A549 (cell line): ENCODE data around the gene RBMXL2. TPM values are rescaled to one million over a fixed set of nuclear protein-coding genes. Genes with fewer than 3 reads are reported as not detected.

Experiments used
- ATAC-seq, 2 experiments: fragments of 200-7000 bp in 1 of 2; fragments of >200 bp in 1 of 2; cut with Nextera tagmentation in 1 of 2; cut with Tn5 transposase in 1 of 2; 3 replicates each; pipeline versions ENCODE4 v1.8.0 to v1.9.1; 2018 to 2020; ENCODE audit warnings: mild to moderate bottlenecking in 1 of 2, moderate library complexity in 1 of 2
- CTCF ChIA-PET: fragments of 300-600 bp; sonication (Branson Sonifier 250); formaldehyde crosslinking; extraction: SDS; loops from one replicate; lab custom pipeline; 2021; ENCODE audit warnings: antibody characterized with exemption, inconsistent platforms; lab: Yijun Ruan, JAX
- POLR2A ChIA-PET: fragments of 350-600 bp; formaldehyde crosslinking; extraction: SDS; loops from one replicate; lab custom pipeline; 2021; ENCODE audit warnings: antibody characterized with exemption, inconsistent platforms; lab: Yijun Ruan, JAX
- DNase-seq, 2 experiments: peaks; one replicate each; pipeline versions ENCODE4 v3.0.0 to v3.0.0-alpha.2; 2011 to 2016; ENCODE audit warnings: low read depth in 1 of 2, low spot score in 1 of 2
- FAIRE-seq: peaks from 2 replicates; lab custom pipeline; 2011; peaks lifted over from hg19 to GRCh38; lab: Jason Lieb, UNC
- H3K27ac ChIP-seq, 2 experiments: fragments of >200 bp; sonication (Bioruptor Twin); formaldehyde crosslinking; 3 replicates each; pipeline ENCODE4 v1.5.1; 2016 to 2017
- H3K4me1 ChIP-seq: fragments of >200 bp; sonication (Bioruptor Twin); formaldehyde crosslinking; 3 replicates; pipeline ENCODE4 v1.6.1; 2016
- H3K4me2 ChIP-seq: fragments of >200 bp; sonication (Bioruptor Twin); formaldehyde crosslinking; 3 replicates; pipeline ENCODE4 v1.6.1; 2016
- H3K4me3 ChIP-seq: fragments of >200 bp; sonication (Bioruptor Twin); formaldehyde crosslinking; 3 replicates; pipeline ENCODE4 v1.5.1; 2016
- H3K9me3 ChIP-seq: fragments of >200 bp; sonication (Bioruptor Twin); formaldehyde crosslinking; 3 replicates; pipeline ENCODE4 v1.6.1; 2016
- BCL3 ChIP-seq: fragments of >200 bp; sonication (Bioruptor Twin); formaldehyde crosslinking; IDR thresholded peaks from 3 replicates; pipeline ENCODE4 v1.6.1; 2016
- CBX2 ChIP-seq: fragments of 200-600 bp; sonication (generic); IDR thresholded peaks from 2 replicates; pipeline ENCODE4 v1.6.1; 2016; ENCODE audit warnings: low read depth, mild to moderate bottlenecking, borderline replicate concordance
- CTCF ChIP-seq: fragments of >200 bp; sonication (Bioruptor Twin); formaldehyde crosslinking; IDR thresholded peaks from 3 replicates; pipeline ENCODE4 v1.5.1; 2016
- E2F6 ChIP-seq: IDR thresholded peaks from 2 replicates; pipeline ENCODE4 v1.6.1; 2012; ENCODE audit warnings: low read depth, borderline replicate concordance
- FOSB ChIP-seq: fragments of 250-450 bp; sonication (Bioruptor Pico); IDR thresholded peaks from 2 replicates; pipeline ENCODE4 v1.5.0; 2020; ENCODE audit warnings: mild to moderate bottlenecking, moderate library complexity
- FOSL2 ChIP-seq, 2 experiments: fragments of 450-650 bp in 1 of 2; fragments of >200 bp in 1 of 2; sonication (Bioruptor Twin) in 1 of 2; formaldehyde crosslinking; IDR thresholded peaks; 2 replicates each; pipeline versions ENCODE4 v1.5.0 to v1.6.1; 2016 to 2020; ENCODE audit warnings: mild to moderate bottlenecking in 1 of 2, moderate library complexity in 1 of 2
- GATA3 ChIP-seq: IDR thresholded peaks from 2 replicates; pipeline ENCODE4 v1.6.1; 2012; ENCODE audit warnings: borderline replicate concordance
- HES2 ChIP-seq: fragments of >200 bp; sonication (Bioruptor Twin); formaldehyde crosslinking; IDR thresholded peaks from 2 replicates; pipeline ENCODE4 v1.6.1; 2016
- HOXB5 ChIP-seq: fragments of 250-450 bp; sonication (Bioruptor Pico); IDR thresholded peaks from 2 replicates; pipeline ENCODE4 v1.5.0; 2020; ENCODE audit warnings: mild to moderate bottlenecking, moderate library complexity
- JUNB ChIP-seq: fragments of >200 bp; sonication (Bioruptor Twin); formaldehyde crosslinking; IDR thresholded peaks from 2 replicates; pipeline ENCODE4 v1.6.1; 2016
- KDM1A ChIP-seq: fragments of 200-600 bp; sonication (generic); IDR thresholded peaks from 2 replicates; pipeline ENCODE4 v1.6.1; 2016; ENCODE audit warnings: low read depth, mild to moderate bottlenecking
- MAZ ChIP-seq: fragments of 150-350 bp; IDR thresholded peaks from 2 replicates; pipeline ENCODE4 v1.6.1; 2014; ENCODE audit warnings: antibody characterized with exemption, low read depth, low read length, borderline replicate concordance
- MYC ChIP-seq: IDR thresholded peaks from 2 replicates; pipeline ENCODE4 v1.6.1; 2012; ENCODE audit warnings: mild to moderate bottlenecking, inconsistent platforms, low read length, improper control_type of control experiment, borderline replicate concordance
- PBX3 ChIP-seq: IDR thresholded peaks from 2 replicates; pipeline ENCODE4 v1.6.1; 2012
- PHF8 ChIP-seq: fragments of 200-600 bp; sonication (generic); IDR thresholded peaks from 2 replicates; pipeline ENCODE4 v1.6.1; 2016; ENCODE audit warnings: low read depth, mild to moderate bottlenecking, antibody characterized with exemption, moderate library complexity, borderline replicate concordance
- POLR2A ChIP-seq: IDR thresholded peaks from 2 replicates; pipeline ENCODE4 v1.6.1; 2012; ENCODE audit warnings: mild to moderate bottlenecking, low read length
- POLR2AphosphoS2 ChIP-seq: conservative IDR thresholded peaks from 2 replicates; pipeline ENCODE4 v1.6.1; 2012; ENCODE audit warnings: low read length, improper control_type of control experiment, inconsistent platforms
- RARB ChIP-seq: fragments of 250-450 bp; sonication (Bioruptor Pico); IDR thresholded peaks from 2 replicates; pipeline ENCODE4 v1.8.0; 2021; ENCODE audit warnings: mild to moderate bottlenecking, moderate library complexity
- RCOR1 ChIP-seq: fragments of 150-350 bp; IDR thresholded peaks from 2 replicates; pipeline ENCODE4 v1.6.1; 2014; ENCODE audit warnings: antibody characterized with exemption, low read length, low read depth
- RFX5 ChIP-seq: fragments of 450-650 bp; IDR thresholded peaks from 2 replicates; pipeline ENCODE4 v1.7.1; 2014; ENCODE audit warnings: antibody characterized with exemption, mild to moderate bottlenecking, moderate library complexity
- RNF2 ChIP-seq: fragments of 200-600 bp; sonication (generic); IDR thresholded peaks from 2 replicates; pipeline ENCODE4 v1.6.1; 2016; ENCODE audit warnings: low read depth, mild to moderate bottlenecking, antibody characterized with exemption, moderate library complexity, borderline replicate concordance
- SMC3 ChIP-seq: fragments of >200 bp; sonication (Bioruptor Twin); formaldehyde crosslinking; IDR thresholded peaks from 3 replicates; pipeline ENCODE4 v1.6.1; 2018; ENCODE audit warnings: inconsistent platforms
- ZFP36 ChIP-seq: fragments of 450-650 bp; IDR thresholded peaks from 2 replicates; pipeline ENCODE4 v1.6.1; 2014; ENCODE audit warnings: borderline replicate concordance; ENCODE audit not compliant: partially characterized antibody
- ZNF302 ChIP-seq: fragments of 250-450 bp; sonication (Bioruptor Pico); IDR thresholded peaks from 2 replicates; pipeline ENCODE4 v1.9.0; 2021; ENCODE audit warnings: inconsistent platforms, mild to moderate bottlenecking, moderate library complexity
- WGBS: methylation state at CpG from one replicate; pipeline ENCODE4 v1.1.6; 2017; ENCODE audit errors: missing lambda C conversion rate; 5-methylcytosine and 5-hydroxymethylcytosine counted together
- polyA plus RNA-seq, 4 experiments: library from polyadenylated mRNA; depleted of rRNA in 3 of 4; stranded (reverse); fragments of >200 nt; fragmentation: RNase III in 1 of 4; extraction: RNeasy Plus Mini Kit Qiagen cat#74134 plus additional on column Dnase treatment in 1 of 4; gene quantifications; 2 replicates in 3 of 4; 3 replicates in 1 of 4; pipeline ENCODE4 v1.2.3, GENCODE V29; 2011 to 2017

Gene RBMXL2
- polyA plus RNA-seq, 2 of the 4 experiments (the other 2 are of a cell fraction) = not detected

GRCh38 chr11:7080900-7081299 is 7.9 kb upstream of the RBMXL2 start (continued):
- no peak for TF ChIP-seq CTCF
- TF ChIP-seq POLR2AphosphoS2 = no peak
- TF ChIP-seq GATA3 = no peak

- POLR2A ChIA-PET = no interaction called here
- CTCF ChIA-PET = no interaction called here
- Histone ChIP-seq H3K9me3 (no peaks in the 10 kb centered on the region), H3K4me1 (no peaks in the 10 kb centered on the region), H3K27ac (no peak overlapping the region), H3K4me3 (no peak overlapping the region), H3K4me2 (no peak overlapping the region)
- WGBS = 5% methylated on average over 1 of the region's 1 CpG
- ATAC-seq (no peak), FAIRE-seq (no peak), DNase-seq (no peak)
- TF ChIP-seq RFX5 (no peak), PHF8 (no peak), HES2 (no peak), ZNF302 (no peak), FOSB (CRISPR knock-in tag) (no peak), POLR2A (no peak), RARB (CRISPR knock-in tag) (no peak), BCL3 (no peak), KDM1A (no peak), RCOR1 (no peak), MYC (no peak), MAZ (no peak), SMC3 (no peak), E2F6 (no peak), JUNB (no peak), ZFP36 (no peak), CBX2 (no peak), FOSL2 (IDR thresholded peaks at IDR 0.05) (no peak), FOSL2 (CRISPR knock-in tag; IDR thresholded peaks at IDR 0.05) (no peak), POLR2AphosphoS2 (no peak)
These were observed 7.4 kb upstream of the RBMXL2 start for GRCh38 chr11:7081441-7081840.

GRCh38 chr11:7089328-7090251 is 792 bp downstream of the RBMXL2 start:
- ChIA-PET CTCF (interaction anchor here (1.6 kb wide), 1 partner anchor 9 kb away, joined by 3 read pairs; no protein-coding TSS in a partner anchor), POLR2A (no interaction called here)
- TF ChIP-seq HOXB5 (CRISPR knock-in tag) (no peak), RNF2 (no peak), PBX3 (no peak)
- Histone ChIP-seq H3K27ac (no peak overlapping the region), H3K9me3 (no peaks in the 10 kb centered on the region), H3K4me1 (no peaks in the 10 kb centered on the region), H3K4me2 (no peak overlapping the region), H3K4me3 (no peak overlapping the region)
- DNase-seq (no peak), FAIRE-seq (no peak), ATAC-seq (no peak)
- WGBS = 86% methylated on average over 79 of the region's 111 CpGs
